Renal cortical epithelial cell (primary cell): ENCODE measurements around the gene SPATA31C1. TPM values are rescaled to one million over a fixed set of nuclear protein-coding genes. Genes with fewer than 3 reads are reported as not detected.
"Not testable (repeated sequence)": the region's sequence is repeated elsewhere in the genome, so short reads cannot be mapped to it uniquely, and the experiment has no call there.

Source experiments
- DNase-seq: peaks from one replicate; pipeline ENCODE4 v3.0.0-alpha.2; 2011; ENCODE audit warnings: low read depth
- total RNA-seq: library from RNA; depleted of rRNA; stranded (reverse); fragments of >200 nt; gene quantifications from 2 replicates; pipeline ENCODE4 v1.2.3, GENCODE V29; 2014

The SPATA31C1 gene
- total RNA-seq: not detected in 2 replicates

- not testable (repeated sequence) for DNase-seq
Measured at GRCh38 chr9:87917662-87918061, at the start of gene SPATA31C1. TSS of gene SPATA31C1 (plus strand) at chr9:87917962.

GRCh38 chr9:87868175-87868574 is 49.6 kb upstream of the SPATA31C1 start:
- no peak for DNase-seq

- DNase-seq: no peak
Measured at GRCh38 chr9:87868635-87869034, 49.1 kb upstream of the SPATA31C1 start.

GRCh38 chr9:87869082-87869481 is 48.7 kb upstream of the SPATA31C1 start:
- DNase-seq: no peak

DNA sequence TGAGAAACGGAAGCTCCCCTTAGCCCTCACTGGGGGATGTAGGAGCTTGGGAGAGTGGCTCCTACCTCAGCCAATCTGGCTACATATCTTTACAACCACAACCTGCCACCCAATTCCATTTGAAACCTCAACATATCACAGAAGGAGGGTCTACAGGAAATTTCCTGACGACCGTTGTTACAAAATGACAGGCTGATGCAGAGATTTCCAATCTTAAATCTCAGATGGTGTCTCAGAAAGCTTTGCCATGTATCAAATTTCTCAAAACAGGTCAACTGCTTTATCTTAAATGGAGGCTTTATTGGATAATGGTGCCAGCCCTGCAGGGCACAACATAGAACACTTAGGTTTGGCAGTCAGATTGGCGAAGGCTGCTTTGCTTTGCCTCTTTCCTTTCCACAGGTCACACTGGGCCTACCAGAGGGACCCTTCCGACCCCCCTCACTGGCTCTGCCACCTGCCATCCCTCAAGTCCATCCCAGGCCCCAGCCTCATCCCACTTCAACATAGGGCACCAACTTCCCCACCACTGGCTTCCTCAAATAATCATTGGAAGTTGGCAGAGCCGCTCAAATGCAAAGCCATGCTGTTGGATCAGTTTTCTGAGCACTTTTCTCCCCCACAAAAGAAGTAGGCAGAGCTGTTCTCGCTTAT is 46.2 kb upstream of the SPATA31C1 start:
- DNase-seq: no peak

DNA sequence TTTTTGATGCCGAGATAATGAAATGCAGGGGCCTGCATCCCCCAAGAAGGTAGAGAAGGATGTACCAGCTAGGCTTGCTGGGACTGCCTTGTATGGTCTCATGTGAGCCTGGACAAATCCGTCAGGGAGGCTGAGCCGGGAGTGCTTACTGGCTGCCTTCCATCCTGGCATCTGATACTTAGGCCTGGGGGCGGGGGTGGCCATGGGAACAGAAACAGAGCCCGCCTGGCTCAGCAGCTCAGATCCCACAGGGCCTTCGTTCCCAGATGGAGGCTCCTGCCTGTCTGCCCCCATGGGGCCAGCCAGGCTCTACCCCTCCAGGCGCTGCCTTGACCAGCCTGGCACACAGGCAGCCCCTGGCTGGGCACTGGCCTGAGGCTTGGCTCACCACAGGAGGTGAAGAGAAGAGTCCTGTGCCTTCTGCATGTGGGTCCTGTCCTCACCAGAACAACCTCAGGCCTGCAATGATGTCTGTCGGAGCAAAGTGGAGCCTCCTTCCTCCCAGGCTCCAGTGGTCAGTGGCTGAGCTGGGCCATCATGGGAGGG is 45.6 kb upstream of the SPATA31C1 start:
- no peak for DNase-seq

DNA sequence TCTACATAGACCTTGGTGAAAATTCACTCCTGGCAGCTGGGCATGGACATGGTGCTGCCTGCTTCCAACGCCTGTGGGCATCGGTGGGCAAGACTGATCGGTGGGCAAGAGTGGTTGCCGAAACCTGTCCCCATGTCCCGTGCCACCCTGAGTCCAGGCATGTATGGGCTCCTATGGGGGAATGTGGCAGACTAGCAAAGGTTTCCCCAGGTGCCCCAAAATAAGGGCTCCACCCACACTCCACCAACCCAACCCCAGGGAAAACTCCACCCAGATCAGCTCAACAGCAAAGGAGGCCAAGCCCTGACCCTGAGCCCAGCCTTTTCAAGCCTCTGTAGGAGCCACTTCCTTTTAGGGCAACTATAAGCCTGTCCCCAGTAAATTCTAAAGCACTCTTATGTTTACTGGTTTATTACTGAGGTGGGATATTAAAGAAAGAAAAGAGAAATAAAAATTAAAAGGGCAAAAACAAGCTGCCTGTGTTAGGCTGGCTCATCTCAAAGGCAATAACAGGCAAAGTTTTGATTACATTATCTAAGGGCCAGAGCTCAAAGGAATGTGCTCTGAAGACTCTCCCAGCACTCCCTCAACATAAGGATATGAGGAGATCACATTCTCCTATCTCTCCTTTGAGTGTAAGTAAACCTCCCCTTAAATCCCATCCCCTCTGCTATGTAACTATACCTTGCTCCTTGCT is 44.0 kb upstream of the SPATA31C1 start:
- DNase-seq: no peak

- no peak for DNase-seq
Measured at GRCh38 chr9:87874304-87874623, 43.5 kb upstream of the SPATA31C1 start.

DNA sequence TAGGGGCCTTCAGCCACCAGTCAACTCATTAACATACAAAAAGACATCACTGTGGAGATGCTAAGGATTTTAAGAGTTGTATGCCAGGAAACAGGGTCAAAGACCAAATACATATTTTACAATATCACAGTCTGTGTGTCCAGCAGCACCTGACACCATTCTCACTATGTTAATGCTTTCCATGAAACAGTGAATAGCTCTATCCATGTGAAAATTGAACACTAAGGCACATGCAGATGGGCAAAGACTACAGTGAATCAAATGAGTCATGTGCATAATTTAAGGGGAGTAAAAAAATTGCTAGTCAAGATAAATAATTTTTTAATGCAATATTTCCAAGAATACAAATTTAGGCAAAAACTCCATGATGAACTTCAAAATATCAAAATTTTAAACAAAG is 42.7 kb upstream of the SPATA31C1 start:
- DNase-seq: no peak

DNA sequence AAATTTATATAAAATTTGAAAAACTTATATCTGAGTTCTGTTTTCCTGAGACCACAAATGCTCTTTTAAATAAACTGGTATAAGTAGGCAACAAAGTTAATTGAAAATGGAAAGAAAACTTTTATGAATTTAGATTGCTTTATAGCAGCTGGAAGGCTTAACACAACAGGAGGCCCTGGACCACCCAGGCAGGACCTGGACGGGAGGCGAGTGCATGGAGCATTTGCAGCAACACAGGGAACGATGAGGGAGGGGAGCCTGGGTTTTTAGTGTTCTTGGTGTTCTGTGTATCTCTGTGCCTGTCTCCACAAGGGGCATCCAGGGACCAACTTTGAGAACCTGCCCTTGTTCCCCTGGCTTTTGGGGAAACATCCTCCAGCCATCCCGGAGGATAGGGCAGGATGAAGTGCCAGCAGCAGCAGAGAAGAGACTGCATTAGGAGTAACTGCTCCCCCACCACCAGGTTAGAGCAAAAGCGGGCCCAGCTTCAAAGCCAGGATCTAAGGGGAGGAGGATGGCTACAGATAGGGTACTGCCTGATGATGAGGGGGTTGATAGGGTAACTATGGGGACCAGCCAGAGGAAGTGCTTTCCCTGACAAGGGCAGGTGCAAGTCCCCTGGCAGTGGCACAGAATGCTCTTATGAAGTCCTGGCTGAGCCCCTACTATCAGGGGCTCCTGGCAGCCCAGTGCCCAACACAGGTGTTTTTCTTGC is 41.8 kb upstream of the SPATA31C1 start:
- no peak for DNase-seq

- no peak for DNase-seq
Measured at GRCh38 chr9:87876708-87877107, 41.1 kb upstream of the SPATA31C1 start.

DNA sequence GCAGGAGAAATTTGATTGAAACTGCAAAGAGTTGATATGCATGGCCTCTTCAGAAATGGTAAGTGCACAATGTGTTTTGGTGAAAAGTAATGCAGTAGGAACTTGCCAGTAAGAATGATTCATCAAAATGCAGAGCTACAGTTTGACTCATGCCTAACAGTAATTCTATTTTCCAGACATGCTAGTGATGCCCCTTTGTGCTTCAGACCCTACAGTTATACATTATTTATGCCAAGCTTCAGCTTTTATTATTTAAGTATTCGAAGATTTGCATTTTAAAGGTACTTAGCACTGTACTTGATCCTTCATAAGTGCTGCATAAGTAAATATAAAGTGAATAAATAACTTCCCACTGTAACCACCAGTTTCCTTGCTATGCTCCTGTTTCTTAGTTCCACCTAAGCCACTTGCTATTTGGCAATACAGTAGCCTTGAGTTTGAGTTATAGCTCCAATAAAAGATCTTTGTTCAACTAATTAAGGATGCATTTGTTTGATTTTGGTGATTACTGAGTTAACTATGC is 38.7 kb upstream of the SPATA31C1 start:
- DNase-seq: peak; percentile 93

DNA sequence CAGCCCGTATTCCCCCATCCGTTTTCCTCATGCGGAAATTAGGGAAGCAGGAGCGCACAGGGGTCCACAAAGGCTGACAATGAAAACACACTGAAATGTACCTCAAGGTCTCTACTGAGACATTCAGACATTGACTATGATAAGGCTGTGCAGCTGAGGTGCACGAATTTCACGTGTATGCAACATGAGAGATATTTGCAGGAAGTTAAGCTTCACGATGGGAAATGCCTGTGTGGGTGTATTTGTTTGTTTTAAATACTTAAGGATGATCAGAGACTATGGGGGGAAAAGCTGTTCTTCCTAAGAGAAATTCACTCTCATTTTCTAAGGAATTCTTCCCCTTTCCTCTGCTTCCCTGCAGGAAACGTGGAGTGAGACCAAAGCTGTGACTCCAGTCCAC is 37.6 kb upstream of the SPATA31C1 start:
- DNase-seq: no peak

DNA sequence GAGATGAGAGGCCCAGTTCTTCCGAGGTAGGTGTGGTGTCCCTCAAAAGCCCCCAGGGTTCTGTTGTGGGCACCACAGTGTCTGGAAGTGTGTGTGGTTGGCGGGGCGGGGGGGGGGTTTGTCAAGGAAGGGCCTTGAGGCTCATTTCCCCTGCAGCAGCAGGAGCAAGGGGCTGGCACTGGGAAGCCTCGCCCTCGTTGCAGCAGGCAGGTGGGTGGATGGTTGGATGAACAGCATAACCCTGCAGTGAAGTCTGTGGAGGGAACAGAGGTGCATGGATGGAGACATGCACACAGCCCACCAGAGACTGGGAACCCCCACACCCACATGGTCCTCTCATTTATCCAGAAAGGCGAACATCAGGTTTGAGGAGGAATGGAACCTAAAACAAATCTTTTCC is 37.1 kb upstream of the SPATA31C1 start:
- DNase-seq: no peak

DNA sequence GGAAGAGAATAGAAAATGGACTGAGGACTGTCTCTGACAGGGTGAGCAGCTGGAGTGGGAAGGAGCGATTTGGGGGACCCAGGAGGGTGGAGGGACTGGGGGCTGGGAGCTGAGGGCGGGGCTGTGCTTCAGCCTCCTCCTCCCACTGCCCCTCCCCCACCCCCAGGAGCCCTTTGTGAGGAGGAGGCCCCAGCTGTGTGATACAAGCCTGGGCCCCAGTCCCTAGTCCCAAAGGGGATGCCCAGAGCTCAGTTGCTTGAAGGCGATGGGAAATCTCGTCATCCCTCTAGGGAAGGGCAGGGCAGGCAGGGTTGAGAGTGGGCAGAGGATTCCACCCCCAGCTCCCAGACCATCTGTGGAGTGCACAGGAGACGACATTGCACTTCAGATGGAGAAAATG is 35.1 kb upstream of the SPATA31C1 start, which contains the start of gene SPATA31E1:
Gene SPATA31E1 (plus strand): TSS at position 251 of the 400 bp plus-strand sequence. CDS start 15 bp downstream, at position 266.
- DNase-seq: no peak

- no peak for DNase-seq
Measured at GRCh38 chr9:87883274-87883673, 34.5 kb upstream of the SPATA31C1 start.

GRCh38 chr9:87883990-87884389 is 33.8 kb upstream of the SPATA31C1 start:
- DNase-seq: no peak

GRCh38 chr9:87884578-87885459 is 32.9 kb upstream of the SPATA31C1 start:
- DNase-seq: no peak

- no peak for DNase-seq
Measured at GRCh38 chr9:87885484-87886189, 32.1 kb upstream of the SPATA31C1 start.

DNA sequence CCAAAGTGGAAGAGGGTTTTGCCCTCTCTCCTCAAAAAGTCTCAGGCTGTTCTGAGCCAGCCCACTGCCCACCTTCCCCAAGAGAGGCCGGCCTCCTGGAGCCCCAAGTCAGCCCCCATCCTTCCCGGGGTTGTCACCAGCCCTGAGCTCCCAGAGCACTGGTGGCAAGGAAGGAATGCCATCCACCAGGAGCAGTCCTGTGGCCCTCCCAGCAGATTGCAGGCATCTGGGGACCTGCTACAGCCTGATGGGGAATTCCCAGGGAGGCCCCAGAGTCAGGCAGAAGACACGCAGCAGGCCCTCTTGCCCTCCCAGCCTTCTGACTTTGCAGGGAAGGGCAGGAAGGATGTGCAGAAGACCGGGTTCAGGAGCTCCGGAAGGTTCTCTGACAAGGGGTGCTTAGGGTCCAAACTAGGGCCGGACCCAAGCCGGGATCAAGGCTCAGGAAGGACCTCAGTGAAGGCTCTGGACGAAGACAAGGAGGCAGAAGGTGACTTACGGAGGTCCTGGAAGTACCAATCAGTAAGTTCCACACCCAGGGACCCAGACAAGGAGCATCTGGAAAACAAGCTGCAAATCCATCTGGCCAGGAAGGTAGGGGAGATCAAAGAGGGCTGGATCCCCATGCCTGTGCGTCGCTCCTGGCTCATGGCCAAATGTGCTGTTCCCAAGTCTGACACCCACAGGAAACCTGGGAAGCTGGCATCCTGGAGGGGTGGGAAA is 31.4 kb upstream of the SPATA31C1 start:
- DNase-seq: no peak
